ENCODE data around the gene EFCAB9.

Gene EFCAB9

DNA sequence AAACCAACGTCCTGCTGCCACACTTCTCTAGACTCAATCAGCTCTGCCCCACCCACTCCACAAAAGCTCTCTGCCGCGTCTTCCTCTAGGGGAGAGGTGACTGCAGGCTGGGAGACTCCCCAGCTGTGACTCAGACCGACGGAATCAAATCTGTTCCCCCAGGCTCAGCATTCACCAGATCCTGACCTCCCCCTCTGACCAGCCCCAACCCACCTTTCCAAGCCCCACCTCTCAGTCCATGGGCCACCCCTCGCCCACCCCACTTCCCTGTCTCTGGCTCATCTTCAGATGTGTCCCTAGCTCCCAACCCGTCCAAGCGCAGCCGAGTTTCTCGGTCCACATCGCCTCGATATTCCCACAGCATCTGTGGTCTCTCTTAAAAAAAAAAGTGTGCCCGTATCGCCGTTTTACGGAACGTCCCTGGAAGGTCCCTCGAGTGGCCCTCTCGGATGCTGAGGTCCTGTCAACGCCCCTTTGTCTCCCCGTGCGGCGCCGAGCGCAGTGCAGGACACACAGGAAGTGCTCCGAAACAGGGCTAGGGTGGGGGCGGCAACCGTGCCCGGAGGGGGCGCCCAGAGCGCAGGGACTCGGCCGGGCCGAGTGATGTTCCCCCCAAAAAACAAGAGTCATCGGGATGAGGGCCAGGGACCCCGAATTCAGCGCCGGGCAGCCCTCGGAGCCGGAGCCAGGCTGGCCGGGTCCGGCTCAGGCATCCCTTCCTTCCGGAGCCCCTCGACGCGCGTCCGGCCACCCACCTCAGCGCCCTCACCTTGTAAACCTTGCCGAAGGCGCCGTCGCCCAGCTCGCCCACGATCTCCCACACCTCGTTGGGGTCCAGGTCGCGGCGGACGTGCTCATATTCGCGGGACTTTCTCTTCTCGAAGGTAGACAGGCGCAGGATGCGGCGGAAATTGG, 6.6 kb upstream of the EFCAB9 start:
- peak overlapping the region; percentile 97 for H3K4me3 ChIP-seq (replicated peaks; ENCODE audit: insufficient read depth, low read length)
- peak overlapping the region; percentile 94 for H3K27ac ChIP-seq (replicated peaks)
- TF ChIP-seq REST (IDR thresholded peaks at IDR 0.05; ENCODE audit: insufficient replicate concordance, low read depth) (no peak), POLR2AphosphoS5 (IDR thresholded peaks at IDR 0.05; ENCODE audit: low read depth) (0 out of 2 replicates have a peak, but pooled peaks have one; percentile 24), CTCF (IDR thresholded peaks at IDR 0.05; ENCODE audit: insufficient read depth, low read length) (no peak), SPI1 (IDR thresholded peaks at IDR 0.05; ENCODE audit: borderline replicate concordance, low read depth) (peak; percentile 32; the same call in 1 of the 2 replicates), GABPA (IDR thresholded peaks at IDR 0.05; ENCODE audit: low read depth) (peak; percentile 53; the same call in 1 of the 2 replicates)
- H3K27me3 ChIP-seq (ENCODE audit: insufficient read depth, poor library complexity, severe bottlenecking), result no peaks in the 10 kb centered on the region
- peak in 1 of 2 experiments; percentile 83 for DNase-seq (ENCODE audit: low read depth in 1 of 2, low spot score in 1 of 2)

- peak; percentile 76 to 95 for DNase-seq (ENCODE audit: low read depth in 1 of 2, low spot score in 1 of 2)
- Histone ChIP-seq H3K27me3 (ENCODE audit: insufficient read depth, poor library complexity, severe bottlenecking) (no peaks in the 10 kb centered on the region), H3K27ac (replicated peaks) (peak within 1 kb of the TSS; percentile 94), H3K4me3 (replicated peaks; ENCODE audit: insufficient read depth, low read length) (peak within 1 kb of the TSS; percentile 97)
- no peak; the same call in 1 of the 2 replicates for TF ChIP-seq SPI1 (IDR thresholded peaks at IDR 0.05; ENCODE audit: borderline replicate concordance, low read depth)
- peak; percentile 60 for TF ChIP-seq CTCF (IDR thresholded peaks at IDR 0.05; ENCODE audit: insufficient read depth, low read length)
- TF ChIP-seq GABPA (IDR thresholded peaks at IDR 0.05; ENCODE audit: low read depth), result no peak; the same call in 1 of the 2 replicates
- TF ChIP-seq REST (IDR thresholded peaks at IDR 0.05; ENCODE audit: insufficient replicate concordance, low read depth), result no peak
- peak; percentile 54 for TF ChIP-seq POLR2AphosphoS5 (IDR thresholded peaks at IDR 0.05; ENCODE audit: low read depth)
Observed at GRCh38 chr5:172188033-172188892, 5.7 kb upstream of the EFCAB9 start, which contains the start of gene STK10. Gene STK10, minus strand, starts transcription at chr5:172188224. Its CDS starts 182 bp downstream, at chr5:172188042.

DNA sequence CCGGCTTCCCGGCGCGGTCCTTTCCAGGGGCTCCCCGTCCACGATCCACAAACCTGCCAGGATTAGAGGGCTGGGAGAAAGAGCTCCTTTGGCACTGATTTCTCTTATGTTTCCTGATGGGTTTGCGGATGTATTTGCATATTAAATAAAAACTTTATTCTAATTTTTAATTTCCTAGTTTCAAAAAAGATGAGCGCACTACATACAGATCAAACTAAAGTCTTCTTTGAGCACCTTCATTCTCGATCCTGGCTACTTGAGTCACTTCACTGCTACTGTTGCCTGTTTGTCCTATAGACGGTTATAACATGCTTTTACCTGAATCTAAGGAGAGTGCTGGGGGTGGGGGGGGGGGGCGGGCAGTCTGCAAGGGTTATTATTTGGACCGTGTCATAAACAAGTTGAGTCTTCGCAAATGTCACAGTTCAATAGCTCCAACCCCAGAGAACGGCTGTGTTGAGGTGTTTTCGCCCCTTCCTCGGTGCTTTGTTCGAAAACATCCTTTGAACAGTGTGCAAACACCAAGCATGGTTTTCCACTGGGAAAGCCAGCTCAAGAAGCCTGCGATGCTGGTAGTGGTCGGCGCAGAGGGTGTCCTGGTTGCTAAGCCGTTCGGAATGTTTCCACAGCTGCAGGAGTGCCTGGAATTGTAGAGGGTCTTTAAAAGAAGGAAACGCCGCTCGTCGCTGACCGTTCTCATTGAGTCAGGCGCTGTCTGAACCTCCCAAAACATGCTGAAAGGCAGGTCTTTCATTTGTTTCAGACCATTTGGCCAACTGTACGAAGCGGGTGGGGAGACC, 4.9 kb upstream of the EFCAB9 start:
- no peak for DNase-seq (ENCODE audit: low read depth in 1 of 2, low spot score in 1 of 2)
- Histone ChIP-seq H3K27me3 (ENCODE audit: insufficient read depth, poor library complexity, severe bottlenecking) (no peaks in the 10 kb centered on the region), H3K4me3 (replicated peaks; ENCODE audit: insufficient read depth, low read length) (peak overlapping the region; percentile 97), H3K27ac (replicated peaks) (peak overlapping the region; percentile 75)
- no peak for TF ChIP-seq SPI1 (IDR thresholded peaks at IDR 0.05; ENCODE audit: borderline replicate concordance, low read depth)
- no peak for TF ChIP-seq POLR2AphosphoS5 (IDR thresholded peaks at IDR 0.05; ENCODE audit: low read depth)

All from HL-60 (cell line).